ENCODE results near the gene FAM228A. TPM values are rescaled to one million over a fixed set of nuclear protein-coding genes. Genes with fewer than 3 reads are reported as not detected.
"Not testable (repeated sequence)": the region's sequence is repeated elsewhere in the genome, so short reads cannot be mapped to it uniquely, and the experiment has no call there.

The FAM228A gene
- total RNA-seq, 1 donor from 2014 or later: 1.0 TPM

DNA sequence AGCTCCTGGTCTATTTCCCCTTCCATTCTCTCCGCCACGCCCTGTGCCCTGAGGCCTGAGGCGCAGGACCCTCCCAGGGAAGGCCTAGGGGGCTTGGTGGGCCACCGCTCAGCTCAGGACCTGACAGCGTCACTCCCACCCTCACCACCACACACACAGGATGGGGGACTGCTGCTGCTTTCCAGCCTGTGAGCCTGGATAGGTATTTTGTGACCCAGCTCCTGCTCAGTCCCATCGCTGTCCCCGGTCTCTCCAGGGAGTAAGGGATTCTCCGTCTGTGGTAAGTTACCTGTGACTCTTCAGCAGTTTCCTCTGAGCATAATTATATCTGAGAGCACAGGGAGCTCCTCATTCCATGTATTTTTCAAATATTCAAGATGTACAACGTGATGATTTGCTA, 16.3 kb downstream of the FAM228A start:
- DNase-seq (ENCODE audit: low spot score): no peak

DNA sequence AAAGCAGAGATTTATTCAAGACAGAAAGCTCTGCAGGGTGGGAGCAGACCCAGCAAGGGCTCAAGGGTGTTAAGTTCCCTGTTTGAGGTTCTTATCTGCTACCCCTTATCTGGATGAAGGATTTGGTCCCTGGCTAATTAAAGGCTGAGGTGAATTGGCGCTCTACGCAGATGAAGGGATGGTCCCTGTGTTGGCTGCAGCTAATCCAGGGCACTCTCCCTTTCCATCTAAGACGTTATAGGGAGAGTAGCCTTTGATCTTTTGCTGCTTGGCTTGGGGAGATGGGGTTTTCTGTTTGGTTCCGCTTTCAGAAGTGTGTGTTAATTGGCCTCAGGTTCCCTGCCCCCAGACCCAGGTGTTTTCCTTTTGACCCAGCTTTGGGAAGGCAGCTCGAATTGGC, 17.0 kb downstream of the FAM228A start:
- DNase-seq (ENCODE audit: low spot score): no peak

DNA sequence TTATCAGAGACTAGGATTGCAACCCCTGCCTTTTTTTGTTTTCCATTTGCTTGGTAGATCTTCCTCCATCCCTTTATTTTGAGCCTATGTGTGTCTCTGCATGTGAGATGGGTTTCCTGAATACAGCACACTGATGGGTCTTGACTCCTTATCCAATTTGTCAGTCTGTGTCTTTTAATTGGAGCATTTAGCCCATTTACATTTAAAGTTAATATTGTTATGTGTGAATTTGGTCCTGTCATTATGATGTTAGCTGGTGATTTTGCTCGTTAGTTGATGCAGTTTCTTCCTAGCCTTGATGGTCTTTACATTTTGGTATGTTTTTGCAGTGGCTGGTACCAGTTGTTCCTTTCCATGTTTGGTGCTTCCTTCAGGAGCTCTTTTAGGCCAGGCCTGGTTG, 22.4 kb downstream of the FAM228A start:
- DNase-seq (ENCODE audit: low spot score): not testable (repeated sequence)

DNA sequence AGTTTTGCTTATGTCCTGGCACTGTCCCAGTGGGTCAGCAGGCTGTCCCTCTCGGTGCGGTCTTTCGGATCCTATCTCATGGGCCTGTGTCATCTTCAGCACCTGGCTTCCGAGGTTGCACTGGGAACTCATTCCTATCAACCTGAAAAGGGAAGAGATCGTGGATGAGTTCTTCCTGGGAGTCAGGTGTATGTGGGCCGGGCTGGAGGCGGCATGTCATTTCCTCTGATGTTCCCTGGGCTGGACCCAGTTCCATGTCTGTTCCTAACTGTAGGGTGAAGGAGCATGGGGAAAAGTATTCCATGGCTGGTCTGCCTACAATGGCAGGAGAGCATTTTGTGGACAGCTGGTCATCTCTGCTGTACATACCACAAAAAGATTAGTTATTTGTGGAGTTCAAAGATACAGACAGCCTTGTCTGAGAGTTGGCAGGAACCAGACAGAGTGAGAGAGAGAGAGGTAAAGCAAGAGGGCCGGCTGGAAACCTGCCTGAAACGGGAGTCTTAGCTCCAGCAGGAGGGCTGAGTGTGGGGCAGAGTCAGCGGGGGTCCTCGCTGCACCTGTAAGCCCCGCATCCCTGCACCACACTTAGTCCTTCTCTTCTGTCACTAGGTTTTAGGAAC, 25.2 kb downstream of the FAM228A start:
- DNase-seq (ENCODE audit: low spot score): no peak

DNA sequence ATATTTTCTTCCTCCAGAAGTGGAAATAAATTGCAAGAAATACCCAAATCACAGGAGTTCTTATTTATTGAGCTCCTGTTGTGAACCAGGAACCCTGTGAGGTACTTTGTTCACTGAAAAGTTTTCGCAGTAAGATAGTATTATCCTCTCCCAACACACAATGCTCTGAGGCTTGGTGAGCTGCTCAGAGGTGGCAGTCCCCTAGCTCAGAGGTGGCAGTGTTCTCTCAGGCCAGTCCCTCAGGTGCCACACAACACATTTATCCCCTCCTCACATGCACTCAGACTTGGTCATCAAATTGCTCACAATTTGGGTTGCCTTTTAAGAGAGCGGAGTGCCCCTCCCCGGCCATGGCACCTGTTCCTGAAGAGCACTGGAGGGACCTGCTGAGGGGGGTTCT, 25.9 kb downstream of the FAM228A start:
- no peak for DNase-seq (ENCODE audit: low spot score)

DNA sequence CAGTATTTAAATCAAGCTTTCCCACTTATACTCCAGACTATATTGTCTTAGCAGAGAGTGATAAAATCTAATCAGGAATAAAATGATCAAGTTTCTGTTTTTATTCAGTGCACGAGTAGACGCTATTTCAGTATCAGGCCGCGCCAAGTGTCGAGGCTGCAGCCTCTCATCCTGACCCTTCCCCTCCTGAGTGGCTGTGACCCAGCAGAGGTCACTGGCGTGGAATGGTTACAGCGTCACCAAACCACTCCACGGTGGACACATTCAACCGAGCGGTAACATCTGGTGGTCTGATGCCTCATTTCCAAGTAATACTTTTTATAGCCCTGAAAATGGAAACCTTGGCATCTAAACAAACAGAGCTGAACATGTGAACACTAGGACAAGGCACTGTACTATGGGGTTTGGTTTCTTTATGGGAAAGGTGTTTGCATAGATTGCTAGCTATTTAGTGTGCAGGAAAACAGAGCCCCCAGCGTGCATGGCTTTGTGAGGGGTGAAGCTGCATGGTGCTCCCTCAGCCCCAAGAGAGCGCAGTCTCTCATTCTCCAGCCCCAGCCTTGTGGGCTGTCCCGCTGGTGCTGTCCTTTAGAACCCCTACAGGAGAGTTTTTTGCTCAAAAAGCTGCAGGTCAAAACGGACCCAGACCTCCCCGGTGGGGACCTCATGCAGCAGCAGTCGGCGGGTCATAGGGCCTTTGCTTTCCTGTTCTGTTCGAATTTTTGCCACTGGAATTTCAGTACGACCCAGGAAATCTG, 28.4 kb downstream of the FAM228A start:
- no peak for DNase-seq (ENCODE audit: low spot score)

DNA sequence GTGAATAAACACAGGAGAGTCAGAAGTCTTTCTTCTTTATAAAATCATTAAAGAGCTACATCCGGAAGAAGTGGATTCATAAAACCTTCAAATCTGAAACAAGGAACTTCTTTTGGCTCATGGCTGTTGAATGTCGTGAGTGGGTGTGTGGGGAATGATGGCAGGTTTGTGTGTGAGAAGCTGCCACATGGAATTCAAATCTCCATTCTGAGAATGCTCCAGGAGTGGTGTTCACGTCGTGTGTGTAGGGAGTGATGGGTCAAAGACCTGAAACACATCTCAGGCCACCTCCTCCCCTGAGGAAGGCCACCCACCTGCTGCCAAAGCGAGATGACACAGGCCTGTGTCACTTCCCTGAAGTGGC, 28.9 kb downstream of the FAM228A start:
- no peak for DNase-seq (ENCODE audit: low spot score)

DNA sequence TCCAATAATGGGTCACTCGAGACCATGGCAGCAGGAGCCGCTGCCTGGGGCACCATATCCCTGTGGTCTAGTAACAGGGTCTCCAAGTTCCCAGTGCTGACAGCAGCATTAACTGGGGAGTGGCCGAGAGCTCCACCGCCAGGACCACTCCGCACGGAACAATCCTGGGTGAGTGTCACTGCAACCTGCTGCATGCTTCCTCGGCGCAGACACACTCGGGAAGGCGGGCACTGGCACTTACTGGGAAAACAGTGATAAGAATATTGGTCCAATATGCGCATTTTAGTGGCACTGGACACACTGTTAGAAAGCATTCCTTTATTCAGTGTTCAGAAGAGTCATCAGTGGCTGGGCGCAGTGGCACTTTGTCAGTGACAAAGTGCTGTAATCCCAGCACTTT, 29.7 kb downstream of the FAM228A start:
- no peak for DNase-seq (ENCODE audit: low spot score)

DNA sequence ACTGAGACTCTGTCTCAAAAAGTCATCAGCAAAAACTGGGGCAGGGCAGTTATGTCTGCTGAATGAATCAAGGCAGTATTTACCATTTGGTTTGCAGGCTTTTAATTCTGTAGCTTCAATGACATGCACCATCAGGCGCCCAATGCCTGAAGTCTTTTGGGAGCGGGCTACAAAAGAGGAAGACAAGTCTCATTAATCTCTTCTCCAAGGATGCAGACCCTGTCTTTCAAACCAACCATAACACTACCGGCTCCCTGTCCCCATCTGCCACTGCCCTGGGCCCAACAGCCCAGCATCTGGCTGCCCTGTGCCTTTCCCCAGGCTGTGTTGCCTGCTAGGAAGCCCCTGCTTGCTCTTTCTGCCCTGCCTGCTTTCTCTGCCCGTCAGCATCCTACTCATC, 30.3 kb downstream of the FAM228A start:
- DNase-seq (ENCODE audit: low spot score): no peak

DNA sequence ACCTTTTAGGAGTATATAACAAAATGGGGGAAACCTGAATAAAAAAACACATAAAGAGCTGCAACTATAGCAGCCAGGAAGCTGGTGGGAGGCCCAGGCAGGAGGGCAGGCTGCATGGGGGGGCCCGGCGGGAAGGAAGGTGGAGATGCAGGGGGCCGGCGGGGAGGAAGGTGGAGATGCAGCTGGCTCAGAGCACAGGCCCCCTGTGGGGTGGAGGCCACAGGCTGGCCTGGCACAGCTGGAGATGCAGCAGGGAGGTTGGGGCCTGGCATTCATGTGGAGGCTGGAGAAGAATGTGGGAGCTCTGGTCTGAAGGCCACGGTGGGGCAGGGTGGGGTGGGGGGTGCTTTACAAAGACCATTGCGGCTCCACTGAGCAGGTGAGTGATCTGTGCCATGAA, 31.4 kb downstream of the FAM228A start:
- no peak for DNase-seq (ENCODE audit: low spot score)

DNA sequence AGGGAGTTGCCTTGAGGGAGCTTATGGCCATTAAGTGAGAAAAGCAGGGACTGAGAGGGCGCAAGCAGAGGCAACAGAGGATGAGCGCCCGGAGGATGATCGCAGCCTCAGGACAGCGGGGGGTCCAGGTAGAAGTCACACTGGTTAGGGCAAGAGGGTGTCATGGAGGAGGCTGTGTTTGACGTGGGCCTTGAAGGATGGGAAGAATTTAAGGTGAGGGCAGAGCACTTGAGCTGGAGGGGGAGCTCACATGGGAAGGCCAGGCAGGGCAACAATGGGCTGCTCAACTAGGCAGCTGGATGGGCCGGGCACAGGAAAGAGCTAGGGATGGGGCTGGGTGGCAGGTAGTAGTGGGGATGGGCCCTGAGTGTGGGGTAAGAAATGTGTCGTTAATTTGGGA, 31.9 kb downstream of the FAM228A start:
- DNase-seq (ENCODE audit: low spot score): no peak

DNA sequence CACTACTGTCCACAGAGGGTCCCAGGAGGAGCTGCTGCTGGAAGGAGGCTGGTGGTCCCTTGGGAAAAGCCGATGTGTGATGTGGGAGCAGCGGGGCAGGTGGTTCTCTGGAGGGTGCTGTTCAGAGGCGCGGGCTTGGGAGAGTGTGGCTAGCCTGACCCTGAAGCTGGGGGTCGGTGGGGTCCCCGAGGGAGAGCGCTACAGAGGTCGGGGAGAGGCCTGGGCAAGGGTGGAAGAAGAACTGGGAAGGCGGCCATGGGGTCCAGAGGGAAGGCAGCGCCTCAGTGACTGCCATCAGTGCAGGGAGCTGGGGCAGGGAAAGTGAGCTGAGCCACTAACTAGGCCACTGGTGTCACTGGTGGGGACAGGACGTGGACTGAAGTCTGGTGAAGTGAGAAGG, 32.5 kb downstream of the FAM228A start:
- DNase-seq (ENCODE audit: low spot score): no peak

DNA sequence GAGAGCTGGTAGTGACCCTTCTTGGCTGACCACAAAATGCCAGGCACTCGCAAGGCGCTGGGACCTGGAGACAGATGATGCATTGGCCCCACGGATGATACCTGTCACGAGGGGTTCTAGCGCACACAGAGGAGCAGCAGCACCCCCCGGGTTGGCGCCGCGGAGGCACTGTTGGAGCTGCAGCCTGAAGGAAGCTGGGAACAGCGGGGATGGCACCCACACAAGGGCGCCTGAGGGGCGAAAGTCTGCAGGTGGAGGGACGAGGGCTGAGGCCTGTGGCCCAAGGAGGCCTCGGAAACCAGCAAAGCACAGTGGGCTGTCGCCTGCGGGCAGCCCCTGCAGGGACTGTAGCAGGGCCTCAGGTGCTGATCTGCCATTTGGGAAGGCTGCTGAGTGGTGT, 33.6 kb downstream of the FAM228A start:
- no peak for DNase-seq (ENCODE audit: low spot score)

DNA sequence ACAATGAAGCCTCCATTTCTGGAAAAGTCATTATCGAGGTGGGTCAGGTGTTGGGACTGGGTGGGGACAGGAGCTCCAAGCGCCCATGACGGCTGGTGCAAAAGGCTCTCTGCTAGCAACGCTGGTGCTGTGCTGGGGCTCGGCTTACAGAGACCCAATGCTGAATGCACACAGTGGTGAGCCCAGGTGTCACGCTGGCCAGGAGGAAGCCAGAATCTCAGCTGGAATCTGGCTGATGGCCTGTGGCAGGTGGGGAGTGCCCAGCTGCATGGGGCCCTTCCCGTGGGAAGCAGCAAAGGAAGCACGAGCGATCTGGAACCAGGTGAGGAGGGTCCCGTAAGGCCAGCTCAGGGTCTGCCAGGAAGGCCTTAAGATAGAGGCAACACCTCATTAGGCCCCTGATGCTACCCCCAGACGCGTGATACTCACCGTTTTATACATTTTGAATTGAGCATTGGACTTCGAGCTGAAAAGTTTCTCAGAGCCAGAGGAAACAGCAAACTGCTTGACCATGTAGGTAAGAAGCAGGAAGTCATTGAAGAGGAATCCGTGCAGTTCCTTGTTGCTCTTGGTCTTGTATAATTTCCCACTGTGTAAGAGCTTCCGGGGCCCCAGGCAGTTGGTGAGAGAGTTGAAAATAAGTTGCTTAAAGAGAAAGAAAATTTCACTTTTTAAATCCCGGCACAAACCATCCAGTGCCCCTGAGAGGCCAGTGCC, 34.7 kb downstream of the FAM228A start:
- DNase-seq (ENCODE audit: low spot score): no peak

DNA sequence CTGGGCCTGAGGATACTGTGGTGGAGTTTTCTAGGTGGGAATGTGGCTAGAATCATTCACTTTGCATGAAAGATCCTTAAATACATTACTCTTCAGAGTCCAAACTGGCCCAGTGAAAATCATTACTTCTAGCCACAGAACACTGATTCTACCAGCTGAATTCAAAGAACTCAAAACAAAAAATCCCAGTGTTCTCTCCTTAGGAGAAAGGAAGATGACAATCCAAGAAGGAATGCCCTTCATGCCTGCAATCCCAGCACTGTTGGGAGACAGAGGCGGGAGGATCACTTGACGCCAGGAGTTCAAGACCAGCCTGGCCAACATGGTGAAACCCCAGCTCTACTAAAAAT, 35.2 kb downstream of the FAM228A start:
- DNase-seq (ENCODE audit: low spot score): no peak

DNA sequence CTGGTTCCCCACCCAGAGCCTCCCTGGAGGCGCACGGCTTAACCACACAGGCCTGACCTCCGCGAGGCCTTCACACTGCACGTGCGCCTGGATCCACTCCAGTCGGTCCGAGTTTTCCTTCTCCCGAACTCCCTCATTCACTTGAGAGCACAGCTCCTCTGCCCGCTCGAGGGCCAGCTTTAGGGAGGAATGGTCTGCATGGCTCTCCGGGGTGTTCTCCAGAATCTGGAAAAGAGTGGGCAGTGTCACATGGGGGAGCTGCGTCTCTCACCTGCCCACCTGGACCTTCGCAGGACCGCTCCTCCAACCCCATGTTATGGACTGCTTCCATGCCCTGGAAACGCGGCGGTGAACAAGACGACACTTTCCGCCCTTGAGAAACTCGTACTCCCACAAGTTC, 35.9 kb downstream of the FAM228A start:
- DNase-seq (ENCODE audit: low spot score): no peak

DNA sequence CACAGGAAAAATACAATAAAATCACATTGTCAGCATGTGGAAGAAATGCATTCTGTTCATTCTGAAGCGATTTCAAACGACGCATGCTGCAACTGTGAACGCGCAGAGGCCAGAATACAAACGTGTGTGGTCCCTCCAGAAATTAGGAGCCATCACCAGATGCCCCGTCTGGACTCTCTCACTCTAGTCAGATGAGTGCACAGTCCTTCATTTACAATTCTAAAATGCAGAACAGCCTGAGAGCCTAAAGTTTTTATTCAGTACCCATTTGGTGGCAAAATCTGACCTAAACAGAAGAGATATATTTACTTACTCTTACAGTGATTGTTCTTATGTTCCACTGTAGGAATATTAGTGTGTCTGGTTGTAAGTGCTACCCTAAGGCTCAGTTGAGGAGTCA, 36.6 kb downstream of the FAM228A start:
- no peak for DNase-seq (ENCODE audit: low spot score)

DNA sequence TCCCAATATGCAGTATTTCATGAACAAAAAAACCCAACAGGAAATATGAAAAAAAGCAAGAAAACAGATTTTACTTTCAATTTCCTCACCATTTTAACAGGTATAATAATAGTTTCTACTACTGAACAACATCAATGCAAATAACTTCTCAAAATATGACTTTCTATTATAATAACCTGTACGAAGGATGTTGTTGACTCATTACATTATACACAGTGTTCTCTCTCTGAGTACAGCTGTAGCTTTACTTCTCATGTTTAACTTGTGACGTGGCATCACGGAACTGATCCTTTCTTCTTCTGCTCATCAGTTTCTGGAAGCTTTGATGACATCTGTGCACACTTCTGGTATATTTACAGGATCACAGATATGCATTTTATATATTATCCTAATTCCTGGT, 40.0 kb downstream of the FAM228A start:
- DNase-seq (ENCODE audit: low spot score): no peak

DNA sequence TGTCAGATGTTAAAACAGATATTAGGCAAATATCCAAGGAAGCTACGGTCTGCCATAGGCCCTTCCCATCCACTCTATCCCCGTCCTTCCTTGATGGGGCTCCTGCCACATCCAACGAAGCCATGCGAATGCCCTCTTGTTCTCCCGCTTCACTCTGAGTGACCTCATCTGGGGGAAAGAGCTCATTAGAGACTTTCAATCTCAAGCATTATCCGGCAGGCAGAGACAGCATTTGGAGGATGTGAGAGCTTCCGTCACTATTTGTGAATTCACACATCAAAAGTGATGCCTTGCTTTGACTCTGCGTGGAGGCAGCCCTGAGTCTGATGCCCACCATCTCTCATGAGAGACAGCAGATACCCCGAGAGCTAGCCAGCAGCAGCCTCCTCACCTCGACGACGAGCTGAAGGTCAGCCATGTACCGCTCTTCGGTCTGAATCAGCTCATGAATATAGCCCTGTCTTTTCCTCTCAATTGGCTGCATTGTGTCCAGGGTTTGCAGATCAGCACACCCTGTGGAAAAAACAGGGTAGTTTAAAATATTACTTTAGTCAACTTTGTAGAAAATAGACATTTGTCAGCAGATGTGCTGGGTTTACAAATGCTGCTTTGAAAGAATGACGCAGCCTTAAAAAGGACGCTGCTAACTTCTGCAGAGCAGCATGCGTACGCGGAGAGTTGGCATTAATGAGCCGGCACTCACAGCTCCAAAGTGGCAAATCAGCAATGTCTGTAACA, 45.9 kb downstream of the FAM228A start:
- DNase-seq (ENCODE audit: low spot score): no peak

DNA sequence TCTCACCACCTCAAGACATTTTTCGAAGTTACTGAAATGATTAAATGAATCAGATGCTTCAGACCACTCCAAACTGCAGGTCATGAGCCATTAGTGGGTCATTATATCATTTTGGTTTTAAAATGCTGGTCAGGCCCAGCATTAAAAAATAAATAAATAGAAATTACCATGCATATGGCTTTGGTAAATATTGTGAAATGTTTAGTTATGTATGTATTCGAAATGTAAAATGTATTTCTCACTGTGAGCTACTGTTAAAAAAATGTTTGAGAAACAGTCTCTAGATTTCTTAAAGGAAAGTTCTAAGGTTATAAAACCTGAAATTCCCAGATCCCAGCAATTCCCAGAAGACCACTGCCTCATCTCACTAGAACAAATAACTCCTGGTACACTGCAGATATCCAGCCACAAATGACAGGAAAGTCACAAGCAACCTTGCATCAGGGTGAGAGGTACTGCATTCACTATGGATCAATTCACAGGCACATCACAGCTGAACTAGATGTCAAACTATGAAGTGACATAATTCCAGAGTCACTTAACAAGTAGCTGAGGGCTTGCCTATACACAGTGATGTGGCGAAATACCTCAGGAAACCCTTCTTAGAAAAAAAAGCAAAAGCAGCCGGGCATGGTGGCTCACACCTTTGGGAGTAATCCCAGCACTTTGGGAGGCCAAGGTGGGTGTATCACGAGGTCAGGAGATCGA, 46.6 kb downstream of the FAM228A start:
- no peak for DNase-seq (ENCODE audit: low spot score)

DNA sequence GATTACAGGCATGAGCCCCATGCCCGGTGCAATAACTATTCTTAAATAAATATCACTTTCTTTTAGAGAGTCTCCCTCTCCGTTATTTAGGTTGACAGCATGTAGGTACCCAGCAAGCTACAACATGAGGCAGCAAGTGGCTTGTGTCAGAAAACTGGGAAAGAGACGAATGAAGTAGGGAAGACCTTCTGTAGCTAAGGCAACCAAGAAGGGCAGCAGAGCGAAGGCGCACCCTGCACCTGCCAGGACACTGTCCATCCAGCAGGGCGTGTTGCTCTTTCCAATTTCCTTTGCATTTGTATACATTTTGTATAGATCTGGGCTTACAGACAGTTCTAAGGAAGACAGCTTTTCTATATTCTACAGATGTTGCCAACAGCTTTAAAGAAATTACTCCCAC, 48.1 kb downstream of the FAM228A start:
- no peak for DNase-seq (ENCODE audit: low spot score)

Measured in mucosa of gallbladder (tissue), 1 donor.